ENCODE measurements around the gene JTB.
A peak's percentile ranks its signal among the peaks of the same experiment; 100 is the strongest.

JTB gene

DNA sequence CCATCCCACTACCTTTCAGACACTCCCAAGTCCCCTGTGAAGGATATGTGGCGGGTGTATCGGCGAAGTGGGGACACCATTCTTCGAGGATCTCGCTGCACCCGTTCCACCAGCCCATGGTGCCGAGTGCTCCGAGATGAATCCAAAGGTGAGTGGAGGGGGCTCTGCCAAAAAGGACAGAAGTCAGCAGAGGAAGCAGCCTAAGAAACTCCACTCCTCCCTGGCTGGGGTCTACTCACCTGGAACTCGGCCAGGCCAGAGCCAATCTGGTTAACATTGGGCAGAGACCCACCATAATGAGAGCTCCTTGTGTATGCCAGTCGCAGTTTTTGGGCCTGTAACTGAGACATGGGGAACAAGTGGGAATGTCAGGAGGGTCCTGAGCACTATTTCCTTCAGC, 22.6 kb downstream of the JTB start:
- H2BK15ac ChIP-seq (ENCODE audit: low read length), result no peak overlapping the region
- no peaks in the 10 kb centered on the region for H3K27me3 ChIP-seq (ENCODE audit: control insufficient read depth in 3 of 3, insufficient read depth in 3 of 3, low read depth in 1 of 3, low read length in 3 of 3)
- no peak overlapping the region for H3K23ac ChIP-seq (ENCODE audit: low read depth, low read length, poor library complexity)
- no peaks in the 10 kb centered on the region for H3K9me3 ChIP-seq (replicated peaks in 1 of 2; ENCODE audit: control insufficient read depth in 2 of 2, insufficient read depth in 1 of 2, low read depth in 1 of 2, low read length in 2 of 2)
- no peak overlapping the region for H3K4me3 ChIP-seq (ENCODE audit: low read length in 2 of 2)
- WGBS, 2 donors (ENCODE audit: extremely low coverage in 2 of 2, insufficient read length in 2 of 2, insufficient replicate concordance in 1 of 2), result no CpG with 5 or more reads among the region's 10 CpGs
- no peak overlapping the region for H2AFZ ChIP-seq (ENCODE audit: low read length)
- H3K4me1 ChIP-seq (ENCODE audit: control insufficient read depth in 2 of 2, insufficient read depth in 1 of 2, low read depth in 1 of 2, low read length in 2 of 2), result peaks cover 9 to 13% of the 10 kb centered on the region in 2 donors
- no peak overlapping the region for H3K4me2 ChIP-seq (ENCODE audit: insufficient read depth, low read length, poor library complexity, severe bottlenecking)
- no peak overlapping the region for H3K4ac ChIP-seq (ENCODE audit: low read length)
- H2BK120ac ChIP-seq (ENCODE audit: low read depth, low read length), result no peak overlapping the region
- H3K36me3 ChIP-seq (replicated peaks in 1 of 2; ENCODE audit: control insufficient read depth in 2 of 2, insufficient read depth in 2 of 2, low read length in 2 of 2), result peaks cover 21 to 58% of the 10 kb centered on the region in 2 donors
- H3K27ac ChIP-seq (replicated peaks; ENCODE audit: low read length), result no peak overlapping the region
- H3K9ac ChIP-seq (ENCODE audit: low read depth, low read length, poor library complexity), result no peak overlapping the region
- H3K79me1 ChIP-seq (ENCODE audit: low read depth, low read length), result peaks cover 10% of the 10 kb centered on the region
- no peak overlapping the region for H2AK5ac ChIP-seq (ENCODE audit: low read depth, low read length)
- no peak overlapping the region for H2BK12ac ChIP-seq (ENCODE audit: low read length)
- no peak for DNase-seq (ENCODE audit: low spot score)
- no peak overlapping the region for H4K8ac ChIP-seq (ENCODE audit: low read depth, low read length)
- H2BK5ac ChIP-seq (ENCODE audit: low read length), result no peak overlapping the region
- H3K14ac ChIP-seq (ENCODE audit: low read length), result no peak overlapping the region
- H3K18ac ChIP-seq (ENCODE audit: low read length), result no peak overlapping the region
- H4K91ac ChIP-seq (ENCODE audit: low read depth, low read length, poor library complexity), result no peak overlapping the region

DNA sequence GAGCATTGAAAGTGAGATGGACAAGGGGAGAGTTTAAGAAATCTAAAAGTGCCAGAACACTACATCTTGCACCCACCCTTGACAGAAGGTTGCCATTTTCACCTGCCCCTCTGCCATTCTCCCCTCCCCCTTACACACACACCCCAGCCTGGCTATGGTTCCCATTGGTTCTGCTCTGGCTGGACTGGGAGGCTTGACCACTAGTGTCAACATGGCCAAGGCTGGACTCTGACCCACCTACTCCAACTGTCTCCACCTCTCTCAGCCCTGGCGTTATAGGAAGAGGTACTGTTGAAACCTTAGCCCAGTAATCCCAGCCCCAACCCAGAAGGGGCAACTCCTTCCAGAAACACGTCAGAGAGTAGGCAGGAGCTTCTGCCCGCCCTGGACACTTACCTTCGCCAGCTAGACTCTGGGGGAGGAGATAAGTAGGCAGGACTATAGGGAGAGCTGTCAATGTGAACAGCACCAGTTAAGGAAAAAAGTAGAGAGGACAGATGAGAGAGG, 23.6 kb downstream of the JTB start:
- Histone ChIP-seq H2BK120ac (ENCODE audit: low read depth, low read length) (no peak overlapping the region), H2BK15ac (ENCODE audit: low read length) (no peak overlapping the region), H3K9ac (ENCODE audit: low read depth, low read length, poor library complexity) (no peak overlapping the region), H3K27me3 (ENCODE audit: control insufficient read depth in 3 of 3, insufficient read depth in 3 of 3, low read depth in 1 of 3, low read length in 3 of 3) (no peaks in the 10 kb centered on the region), H3K18ac (ENCODE audit: low read length) (no peak overlapping the region), H4K91ac (ENCODE audit: low read depth, low read length, poor library complexity) (no peak overlapping the region), H2AFZ (ENCODE audit: low read length) (no peak overlapping the region), H4K8ac (ENCODE audit: low read depth, low read length) (no peak overlapping the region), H3K9me3 (replicated peaks in 1 of 2; ENCODE audit: control insufficient read depth in 2 of 2, insufficient read depth in 1 of 2, low read depth in 1 of 2, low read length in 2 of 2) (no peaks in the 10 kb centered on the region), H3K14ac (ENCODE audit: low read length) (no peak overlapping the region), H2AK5ac (ENCODE audit: low read depth, low read length) (no peak overlapping the region), H3K23ac (ENCODE audit: low read depth, low read length, poor library complexity) (no peak overlapping the region), H3K4me1 (ENCODE audit: control insufficient read depth in 2 of 2, insufficient read depth in 1 of 2, low read depth in 1 of 2, low read length in 2 of 2) (peaks cover 9% of the 10 kb centered on the region in 2 donors), H3K4me3 (ENCODE audit: low read length in 2 of 2) (no peak overlapping the region), H3K4me2 (ENCODE audit: insufficient read depth, low read length, poor library complexity, severe bottlenecking) (no peak overlapping the region), H2BK12ac (ENCODE audit: low read length) (no peak overlapping the region), H2BK5ac (ENCODE audit: low read length) (no peak overlapping the region), H3K27ac (replicated peaks; ENCODE audit: low read length) (no peak overlapping the region), H3K79me1 (ENCODE audit: low read depth, low read length) (peaks cover 10% of the 10 kb centered on the region), H3K4ac (ENCODE audit: low read length) (no peak overlapping the region), H3K36me3 (replicated peaks in 1 of 2; ENCODE audit: control insufficient read depth in 2 of 2, insufficient read depth in 2 of 2, low read length in 2 of 2) (peaks cover 20 to 57% of the 10 kb centered on the region in 2 donors)
- DNase-seq (ENCODE audit: low spot score), result no peak
- no CpG with 5 or more reads among the region's 4 CpGs for WGBS, 2 donors (ENCODE audit: extremely low coverage in 2 of 2, insufficient read length in 2 of 2, insufficient replicate concordance in 1 of 2)

DNA sequence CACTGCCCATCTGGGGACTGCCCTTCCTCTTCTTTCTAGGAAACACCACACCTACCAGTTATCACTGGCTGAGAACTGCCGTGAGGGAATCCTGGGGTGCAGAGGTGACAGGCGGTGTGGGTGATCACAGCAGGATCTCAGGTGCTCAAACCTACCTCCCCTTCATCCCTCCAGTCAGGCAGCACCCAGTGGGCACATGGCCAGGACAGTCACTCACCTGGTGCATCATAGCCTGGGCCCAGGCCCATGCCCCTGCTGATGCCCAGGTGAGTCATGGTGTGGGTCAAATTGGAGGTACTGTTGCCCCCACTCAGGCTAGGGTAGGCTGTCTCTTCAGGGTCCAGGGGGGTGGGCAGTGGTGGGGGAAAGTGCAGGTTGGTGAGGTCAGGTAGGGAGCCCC, 25.7 kb downstream of the JTB start:
- Histone ChIP-seq H3K4me3 (ENCODE audit: low read length in 2 of 2) (no peak overlapping the region), H3K4me2 (ENCODE audit: insufficient read depth, low read length, poor library complexity, severe bottlenecking) (no peak overlapping the region), H3K27ac (replicated peaks; ENCODE audit: low read length) (no peak overlapping the region), H3K4me1 (ENCODE audit: control insufficient read depth in 2 of 2, insufficient read depth in 1 of 2, low read depth in 1 of 2, low read length in 2 of 2) (peaks cover 2 to 3% of the 10 kb centered on the region in 2 donors), H2BK12ac (ENCODE audit: low read length) (no peak overlapping the region), H3K4ac (ENCODE audit: low read length) (no peak overlapping the region), H3K14ac (ENCODE audit: low read length) (no peak overlapping the region), H3K23ac (ENCODE audit: low read depth, low read length, poor library complexity) (no peak overlapping the region), H2AK5ac (ENCODE audit: low read depth, low read length) (no peak overlapping the region), H3K9me3 (replicated peaks in 1 of 2; ENCODE audit: control insufficient read depth in 2 of 2, insufficient read depth in 1 of 2, low read depth in 1 of 2, low read length in 2 of 2) (no peaks in the 10 kb centered on the region), H4K8ac (ENCODE audit: low read depth, low read length) (no peak overlapping the region), H2BK15ac (ENCODE audit: low read length) (no peak overlapping the region), H3K36me3 (replicated peaks in 1 of 2; ENCODE audit: control insufficient read depth in 2 of 2, insufficient read depth in 2 of 2, low read length in 2 of 2) (peaks cover 27 to 73% of the 10 kb centered on the region in 2 donors), H4K91ac (ENCODE audit: low read depth, low read length, poor library complexity) (no peak overlapping the region), H3K79me1 (ENCODE audit: low read depth, low read length) (peaks cover 4% of the 10 kb centered on the region), H3K18ac (ENCODE audit: low read length) (no peak overlapping the region), H3K27me3 (ENCODE audit: control insufficient read depth in 3 of 3, insufficient read depth in 3 of 3, low read depth in 1 of 3, low read length in 3 of 3) (no peaks in the 10 kb centered on the region), H2BK5ac (ENCODE audit: low read length) (peak overlapping the region; percentile 13), H2AFZ (ENCODE audit: low read length) (no peak overlapping the region), H2BK120ac (ENCODE audit: low read depth, low read length) (no peak overlapping the region), H3K9ac (ENCODE audit: low read depth, low read length, poor library complexity) (peak overlapping the region; percentile 30)
- no peak for DNase-seq (ENCODE audit: low spot score)
- no CpG with 5 or more reads among the region's 2 CpGs for WGBS, 2 donors (ENCODE audit: extremely low coverage in 2 of 2, insufficient read length in 2 of 2, insufficient replicate concordance in 1 of 2)

DNA sequence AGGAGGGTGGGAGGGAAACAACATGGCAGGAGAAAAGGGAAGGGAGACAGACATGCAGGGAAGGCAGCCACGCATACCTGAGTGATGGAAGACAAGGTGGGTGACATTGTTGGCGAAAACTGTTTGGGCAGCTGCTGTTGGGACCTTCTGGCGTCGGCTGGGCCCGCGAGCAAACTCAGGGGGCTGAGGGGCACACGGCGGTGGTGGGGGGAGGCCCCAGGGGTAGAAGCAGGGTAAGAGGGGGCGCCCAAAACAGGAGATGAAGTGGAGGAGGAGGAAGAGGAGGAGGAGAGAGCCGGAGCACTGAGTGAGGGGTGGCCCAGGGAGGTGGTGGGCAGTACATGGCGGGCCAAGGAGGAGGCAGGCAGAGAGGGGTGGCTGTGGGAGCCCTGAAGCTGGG, 26.3 kb downstream of the JTB start:
- no peak overlapping the region for H4K91ac ChIP-seq (ENCODE audit: low read depth, low read length, poor library complexity)
- H2BK12ac ChIP-seq (ENCODE audit: low read length), result no peak overlapping the region
- peaks cover 27 to 73% of the 10 kb centered on the region in 2 donors for H3K36me3 ChIP-seq (replicated peaks in 1 of 2; ENCODE audit: control insufficient read depth in 2 of 2, insufficient read depth in 2 of 2, low read length in 2 of 2)
- H3K14ac ChIP-seq (ENCODE audit: low read length), result no peak overlapping the region
- H3K4me1 ChIP-seq (ENCODE audit: control insufficient read depth in 2 of 2, insufficient read depth in 1 of 2, low read depth in 1 of 2, low read length in 2 of 2), result peaks cover 2 to 3% of the 10 kb centered on the region in 2 donors
- no peaks in the 10 kb centered on the region for H3K27me3 ChIP-seq (ENCODE audit: control insufficient read depth in 3 of 3, insufficient read depth in 3 of 3, low read depth in 1 of 3, low read length in 3 of 3)
- H3K23ac ChIP-seq (ENCODE audit: low read depth, low read length, poor library complexity), result peak overlapping the region; percentile 47
- no peaks in the 10 kb centered on the region for H3K9me3 ChIP-seq (replicated peaks in 1 of 2; ENCODE audit: control insufficient read depth in 2 of 2, insufficient read depth in 1 of 2, low read depth in 1 of 2, low read length in 2 of 2)
- no peak overlapping the region for H2BK120ac ChIP-seq (ENCODE audit: low read depth, low read length)
- no peak overlapping the region for H3K4ac ChIP-seq (ENCODE audit: low read length)
- no peak overlapping the region for H3K4me2 ChIP-seq (ENCODE audit: insufficient read depth, low read length, poor library complexity, severe bottlenecking)
- peaks cover 4% of the 10 kb centered on the region for H3K79me1 ChIP-seq (ENCODE audit: low read depth, low read length)
- H3K4me3 ChIP-seq (ENCODE audit: low read length in 2 of 2), result no peak overlapping the region
- no peak for DNase-seq (ENCODE audit: low spot score)
- no peak overlapping the region for H3K9ac ChIP-seq (ENCODE audit: low read depth, low read length, poor library complexity)
- no peak overlapping the region for H3K18ac ChIP-seq (ENCODE audit: low read length)
- H2AK5ac ChIP-seq (ENCODE audit: low read depth, low read length), result no peak overlapping the region
- no peak overlapping the region for H2BK15ac ChIP-seq (ENCODE audit: low read length)
- H4K8ac ChIP-seq (ENCODE audit: low read depth, low read length), result no peak overlapping the region
- no peak overlapping the region for H3K27ac ChIP-seq (replicated peaks; ENCODE audit: low read length)
- H2BK5ac ChIP-seq (ENCODE audit: low read length), result peak overlapping the region; percentile 13
- no peak overlapping the region for H2AFZ ChIP-seq (ENCODE audit: low read length)
- no CpG with 5 or more reads among the region's 11 CpGs for WGBS, 2 donors (ENCODE audit: extremely low coverage in 2 of 2, insufficient read length in 2 of 2, insufficient replicate concordance in 1 of 2)
